Spleen (tissue), 7 donors: ENCODE results near the gene CNOT2.

ENCODE experiments used
- POLR2A ChIP-seq, 3 donors: fragments of 450-650 bp; IDR thresholded peaks; one replicate each; pipeline ENCODE4 v1.5.1; 2017; ENCODE audit warnings: antibody characterized with exemption in 3 of 3, mild to moderate bottlenecking in 1 of 3
- POLR2AphosphoS5 ChIP-seq, 3 donors: sonication (generic); formaldehyde crosslinking; IDR thresholded peaks; one replicate each; pipeline ENCODE4 v1.5.1; 2017; ENCODE audit warnings: antibody characterized with exemption in 3 of 3
- TF ChIP-seq, protein P1 (sequence below), 11 experiments: fragments of 200-600 bp in 7 of 11; fragments of 450-650 bp in 4 of 11; sonication (generic) in 4 of 11; IDR thresholded peaks in 8 of 11; conservative IDR thresholded peaks in 3 of 11; 1 replicate in 7 of 11; 2 replicates in 4 of 11; pipeline versions ENCODE4 v1.4.0 to v1.8.0; 2016 to 2021; ENCODE audit warnings: antibody characterized with exemption in 11 of 11, inconsistent platforms in 4 of 11, mild to moderate bottlenecking in 1 of 11
- donor health status: DM: no; HTN: no; CAD: no; lungs with moderate emphysema.
- donor health status: DM: no; HTN: no; CAD: no.
- donor health status: DM: no; HTN: no; CAD: no.

DNA sequence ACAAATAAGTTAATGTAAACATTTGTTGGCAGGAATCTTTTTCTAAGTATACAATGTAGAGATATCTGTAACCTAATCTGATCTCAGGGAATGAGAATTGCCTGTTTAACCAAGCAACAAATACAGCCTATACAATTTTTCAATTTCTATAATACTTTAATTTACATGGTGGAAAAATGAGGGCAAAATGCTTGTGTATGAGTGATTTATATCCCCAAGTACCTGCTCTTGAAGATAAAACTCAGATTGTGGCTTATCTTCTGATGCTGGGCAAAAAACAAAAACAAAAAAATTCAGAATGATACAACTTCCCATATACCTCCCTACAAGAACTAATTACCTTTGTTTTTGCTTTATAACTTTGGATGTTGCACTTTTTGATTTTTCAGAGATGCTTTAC is 2.2 kb downstream of the CNOT2 start:
- TF ChIP-seq, protein P1, sequence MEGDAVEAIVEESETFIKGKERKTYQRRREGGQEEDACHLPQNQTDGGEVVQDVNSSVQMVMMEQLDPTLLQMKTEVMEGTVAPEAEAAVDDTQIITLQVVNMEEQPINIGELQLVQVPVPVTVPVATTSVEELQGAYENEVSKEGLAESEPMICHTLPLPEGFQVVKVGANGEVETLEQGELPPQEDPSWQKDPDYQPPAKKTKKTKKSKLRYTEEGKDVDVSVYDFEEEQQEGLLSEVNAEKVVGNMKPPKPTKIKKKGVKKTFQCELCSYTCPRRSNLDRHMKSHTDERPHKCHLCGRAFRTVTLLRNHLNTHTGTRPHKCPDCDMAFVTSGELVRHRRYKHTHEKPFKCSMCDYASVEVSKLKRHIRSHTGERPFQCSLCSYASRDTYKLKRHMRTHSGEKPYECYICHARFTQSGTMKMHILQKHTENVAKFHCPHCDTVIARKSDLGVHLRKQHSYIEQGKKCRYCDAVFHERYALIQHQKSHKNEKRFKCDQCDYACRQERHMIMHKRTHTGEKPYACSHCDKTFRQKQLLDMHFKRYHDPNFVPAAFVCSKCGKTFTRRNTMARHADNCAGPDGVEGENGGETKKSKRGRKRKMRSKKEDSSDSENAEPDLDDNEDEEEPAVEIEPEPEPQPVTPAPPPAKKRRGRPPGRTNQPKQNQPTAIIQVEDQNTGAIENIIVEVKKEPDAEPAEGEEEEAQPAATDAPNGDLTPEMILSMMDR (IDR thresholded peaks at IDR 0.05 in 8 of 11, conservative IDR thresholded peaks at IDR 0.05 in 3 of 11): no peak
- no peak for TF ChIP-seq POLR2AphosphoS5 (IDR thresholded peaks at IDR 0.05)
- no peak for TF ChIP-seq POLR2A (IDR thresholded peaks at IDR 0.05)
